HG02571 (cell line): Measurements from ENCODE around the gene NR3C2.
"Not testable (repeated sequence)": the region's sequence is repeated elsewhere in the genome, so short reads cannot be mapped to it uniquely, and the experiment has no call there.

ENCODE experiments used
- ATAC-seq: cut with Tn5 transposase; IDR thresholded peaks from one replicate; pipeline ENCODE4 v1.9.1; 2021; ENCODE audit warnings: mild to moderate bottlenecking, moderate library complexity; ENCODE audit not compliant: unreplicated experiment

The NR3C2 gene

GRCh38 chr4:148373093-148373492 is 69.1 kb downstream of the NR3C2 start:
- ATAC-seq: no peak

DNA sequence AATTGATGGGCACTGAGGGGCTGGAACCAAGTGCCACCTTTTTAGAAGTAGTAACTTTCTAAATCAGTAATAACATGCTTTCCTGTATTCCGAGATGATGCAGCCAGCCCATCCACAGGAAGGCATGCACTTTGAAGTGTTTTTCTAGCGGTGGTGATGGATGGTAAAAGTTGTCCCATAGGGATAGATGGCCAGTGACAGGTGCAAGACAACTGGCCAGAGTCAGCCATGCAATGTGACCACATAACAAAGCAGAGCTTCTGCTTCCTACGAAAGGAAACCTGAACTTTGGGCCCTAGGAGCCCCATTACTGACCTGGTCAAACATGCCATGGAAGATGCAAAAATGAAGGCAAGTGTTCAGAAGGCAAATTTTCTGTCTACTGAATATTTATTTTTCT is 72.3 kb downstream of the NR3C2 start:
- no peak for ATAC-seq

GRCh38 chr4:148367756-148368155 is 74.5 kb downstream of the NR3C2 start:
- ATAC-seq: no peak

- ATAC-seq: no peak
These were observed 76.0 kb downstream of the NR3C2 start for GRCh38 chr4:148366251-148366650.

DNA sequence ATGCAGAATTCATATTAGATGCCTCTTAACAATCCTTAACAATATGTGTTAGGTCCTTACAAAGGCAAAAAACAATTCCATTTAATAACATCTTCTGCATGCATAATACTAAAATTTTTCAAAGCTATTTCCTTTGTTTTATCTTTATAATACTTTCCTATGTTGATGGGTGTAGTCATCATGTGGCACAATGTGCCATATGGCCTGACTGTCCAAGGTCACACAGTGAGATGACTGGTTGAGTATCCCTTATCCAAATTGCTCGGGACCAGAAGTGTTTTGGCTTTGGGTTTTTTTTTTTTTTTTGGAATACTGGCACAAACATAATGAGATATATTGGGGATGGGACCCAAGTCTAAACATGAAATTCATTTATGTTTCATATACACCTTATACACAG is 77.7 kb downstream of the NR3C2 start:
- ATAC-seq: no peak

DNA sequence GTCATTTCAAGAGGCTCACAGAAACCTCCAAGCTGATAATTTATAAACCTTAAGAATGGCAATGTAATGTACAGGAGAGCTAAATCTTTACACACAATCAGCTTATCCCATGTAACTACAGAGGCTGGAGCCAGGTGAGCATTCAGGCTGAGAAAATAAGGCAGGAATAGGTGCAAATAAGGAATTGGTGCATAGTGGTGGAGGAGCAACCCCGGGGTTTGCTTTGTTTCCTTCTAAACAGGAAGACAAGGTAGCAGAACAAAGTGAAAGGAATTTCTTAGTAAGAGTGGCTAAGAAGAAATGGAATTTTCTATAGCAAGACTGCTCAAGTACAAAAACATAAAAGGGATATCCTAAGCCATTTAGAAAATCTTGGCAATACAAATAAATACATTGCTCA is 82.4 kb downstream of the NR3C2 start:
- no peak for ATAC-seq

DNA sequence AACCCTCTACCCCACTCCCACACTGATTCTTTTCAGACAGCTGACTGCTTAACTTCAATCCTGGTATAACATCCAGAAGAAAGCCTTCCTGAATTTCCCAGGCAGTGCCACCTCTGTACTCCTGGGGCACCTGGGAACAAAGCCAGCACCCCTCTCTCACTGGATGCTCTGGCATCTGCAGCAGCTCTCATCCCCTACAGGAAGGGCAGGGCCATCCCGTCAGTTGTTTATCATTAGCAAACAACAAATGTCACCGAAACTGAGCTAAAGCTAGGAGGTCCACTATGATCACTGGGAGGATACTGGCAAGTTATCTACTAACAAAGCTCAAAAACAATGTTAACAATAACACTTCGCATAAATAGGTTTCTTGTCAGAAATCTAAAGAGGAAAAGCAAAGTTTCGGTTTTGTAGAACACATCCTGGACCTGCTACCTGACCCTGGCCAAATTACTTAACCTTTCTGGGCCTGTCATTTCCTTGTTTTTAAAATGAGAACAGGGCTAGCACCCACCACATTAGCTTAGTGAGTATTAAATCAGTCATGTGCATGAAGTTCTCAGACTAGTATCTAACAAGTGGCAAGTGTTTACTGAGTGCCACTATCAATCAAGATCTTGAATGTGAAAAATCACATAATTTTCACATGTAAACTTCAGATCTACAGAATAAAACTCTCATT is 86.6 kb downstream of the NR3C2 start:
- no peak for ATAC-seq

DNA sequence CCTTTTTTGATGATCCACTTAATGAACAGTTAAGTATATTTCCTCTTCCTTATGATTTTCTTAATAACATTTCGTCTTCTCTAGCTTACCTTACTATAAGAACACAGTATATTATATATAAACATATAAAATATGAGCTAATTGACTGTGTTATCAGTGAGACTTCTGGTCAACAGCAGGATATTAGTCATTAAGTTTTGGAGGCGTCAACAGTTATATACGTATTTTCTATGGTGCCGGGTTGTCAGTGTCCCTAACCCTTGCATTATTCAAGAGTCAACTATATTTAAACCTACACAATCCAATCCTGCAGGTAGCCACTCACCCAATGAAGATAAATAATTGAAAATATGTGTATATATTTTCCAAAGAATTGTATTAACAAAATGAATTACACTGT is 88.0 kb downstream of the NR3C2 start:
- no peak for ATAC-seq

DNA sequence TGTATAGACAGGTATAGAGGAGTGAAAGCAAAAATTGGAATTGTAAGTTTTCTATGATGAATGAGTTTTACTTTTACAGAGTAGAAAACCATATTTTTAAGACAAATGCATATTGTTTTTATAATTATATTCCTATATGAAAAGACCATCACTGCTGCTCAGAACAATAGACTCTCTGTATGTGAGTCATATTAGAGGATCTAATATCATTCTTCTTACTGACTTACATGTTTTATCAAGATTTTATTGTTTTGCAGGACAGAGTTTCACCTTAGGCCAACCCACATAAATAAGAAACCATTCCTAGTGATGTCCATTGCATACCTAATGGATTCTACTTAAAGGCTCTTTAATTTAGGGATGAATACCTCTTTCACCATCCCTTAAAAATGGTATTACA is 88.6 kb downstream of the NR3C2 start:
- ATAC-seq: no peak

- ATAC-seq: no peak
These were observed 93.1 kb downstream of the NR3C2 start for GRCh38 chr4:148349153-148349552.

DNA sequence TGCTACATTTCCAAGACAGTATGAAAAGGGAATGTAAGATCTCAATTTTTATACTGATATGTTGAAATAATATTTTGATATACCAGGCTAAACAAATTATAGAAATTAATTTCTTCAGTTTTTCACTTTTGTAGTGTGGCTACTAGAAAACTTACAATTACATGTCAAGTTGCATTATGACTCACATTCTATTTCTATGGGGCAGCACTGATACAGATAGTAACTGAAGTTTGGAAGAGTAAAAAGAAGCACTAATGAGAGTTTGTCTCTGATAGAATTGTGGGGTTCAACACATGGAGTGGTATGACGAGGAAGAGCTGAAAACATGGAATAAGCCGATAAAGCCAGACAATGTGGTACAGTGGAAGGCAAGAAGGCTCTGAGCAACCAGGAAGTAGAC is 95.6 kb downstream of the NR3C2 start:
- ATAC-seq: no peak

GRCh38 chr4:148345509-148345908 is 96.7 kb downstream of the NR3C2 start:
- ATAC-seq: no peak

DNA sequence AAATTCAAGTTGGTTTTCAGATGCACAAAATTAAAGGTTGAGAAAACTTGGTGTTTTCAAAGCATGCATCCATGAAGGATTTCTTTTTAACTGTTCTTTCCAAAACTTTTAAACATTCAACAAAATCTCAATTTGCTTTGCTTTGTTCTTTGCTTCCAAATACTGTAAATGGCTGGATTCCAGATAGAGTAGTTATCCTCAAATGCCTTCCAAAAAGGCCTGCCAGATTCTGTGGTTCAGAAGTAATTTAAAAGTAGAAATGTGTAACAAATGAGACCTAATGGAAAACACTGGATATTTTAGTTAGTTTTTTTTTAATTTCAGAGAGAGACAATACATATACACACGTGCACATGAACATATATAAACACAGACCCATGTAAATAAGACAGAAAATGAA is 97.3 kb downstream of the NR3C2 start:
- no peak for ATAC-seq

DNA sequence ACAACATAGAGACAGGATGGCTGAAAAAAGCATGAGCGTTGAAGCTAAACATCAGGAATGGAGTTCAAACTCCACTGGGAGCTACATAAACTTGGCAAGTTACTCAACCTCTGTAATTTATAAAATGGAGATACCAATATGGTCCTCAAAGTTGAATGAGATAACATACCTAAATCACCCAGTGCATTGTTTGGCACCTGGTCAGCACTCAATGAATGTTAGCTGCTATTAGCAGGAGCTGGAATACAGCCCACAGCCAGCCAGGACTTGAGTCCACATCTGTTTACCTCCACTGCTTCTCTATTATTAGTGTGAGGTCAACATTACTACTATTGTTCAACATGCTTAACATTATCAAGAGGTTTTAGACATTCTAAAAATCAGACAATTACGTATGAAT is 97.9 kb downstream of the NR3C2 start:
- ATAC-seq: no peak

GRCh38 chr4:148341980-148342800 is 100.0 kb downstream of the NR3C2 start:
- ATAC-seq: no peak

DNA sequence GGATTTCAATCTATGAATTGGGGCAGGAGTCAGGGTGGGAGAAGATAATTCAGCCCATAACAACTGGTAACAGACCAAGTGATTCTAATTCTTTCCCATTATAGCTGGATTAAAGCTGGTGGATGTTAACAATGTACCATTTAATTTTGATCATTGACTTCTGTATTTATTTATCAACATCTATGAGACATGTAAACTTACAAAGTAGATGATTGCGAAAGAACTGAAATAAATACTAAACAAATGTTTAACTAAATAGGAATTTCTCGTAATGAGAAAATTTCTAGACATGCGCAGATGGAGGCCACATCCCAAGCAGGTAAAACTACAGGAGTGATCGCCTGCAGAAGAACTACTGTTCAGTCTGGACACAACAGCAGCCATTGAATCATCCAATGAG is 107.1 kb downstream of the NR3C2 start:
- no peak for ATAC-seq

DNA sequence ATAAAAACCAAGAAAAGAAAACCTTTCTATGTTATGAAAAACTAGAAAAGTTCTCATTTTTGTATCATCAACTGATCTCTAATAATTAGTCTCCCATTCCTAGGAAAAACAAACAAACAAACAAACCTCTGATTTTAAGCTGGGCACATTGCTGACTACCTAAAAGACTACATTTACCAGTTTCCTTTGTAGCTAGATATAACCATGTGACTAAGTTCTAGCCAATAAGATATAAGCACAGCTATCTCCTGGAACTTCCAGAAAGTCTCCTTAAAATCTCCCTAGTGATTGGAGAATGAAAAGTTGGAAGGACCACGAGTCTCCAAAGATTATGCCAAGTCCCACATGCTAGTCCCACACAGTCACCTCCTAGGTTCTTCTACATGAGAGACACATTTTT is 108.9 kb downstream of the NR3C2 start:
- no peak for ATAC-seq

GRCh38 chr4:148332486-148332885 is 109.7 kb downstream of the NR3C2 start:
- ATAC-seq: no peak

DNA sequence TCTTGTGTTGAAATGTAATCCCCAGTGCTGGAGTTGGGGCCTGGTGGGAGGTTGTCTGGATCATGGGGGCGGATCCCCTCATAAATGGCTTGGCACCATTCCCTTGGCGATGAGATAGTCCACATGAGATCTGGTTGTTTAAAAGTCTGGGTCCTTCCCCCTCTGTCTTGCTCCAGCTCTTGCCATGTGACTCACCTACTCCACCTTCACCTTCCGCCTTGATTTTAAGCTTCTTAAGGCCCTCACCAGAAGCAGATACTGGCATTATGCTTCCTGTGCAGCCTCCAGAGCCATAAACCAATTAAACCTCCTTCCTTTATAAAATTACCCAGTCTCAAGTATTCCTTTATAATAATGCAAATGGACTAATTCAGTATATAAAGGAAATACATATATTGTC is 111.5 kb downstream of the NR3C2 start:
- ATAC-seq: no peak

DNA sequence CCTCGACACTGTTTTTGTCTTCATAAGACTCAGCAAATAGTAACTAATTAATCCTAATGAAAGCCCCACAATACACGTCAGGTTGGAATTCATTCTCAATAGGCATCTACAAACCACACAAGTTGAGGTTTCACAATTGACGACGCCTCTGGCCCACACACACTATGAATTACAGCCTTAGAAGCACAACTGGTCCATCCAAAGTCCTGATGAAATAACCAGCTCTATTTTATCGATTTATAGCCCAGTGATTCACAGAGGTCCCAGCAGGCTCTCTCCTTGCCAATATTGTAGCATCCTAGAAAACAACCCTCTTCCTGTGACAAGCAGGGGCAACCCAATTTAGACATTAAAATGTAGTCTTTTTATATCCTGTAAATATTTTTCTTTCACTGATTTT is 112.1 kb downstream of the NR3C2 start:
- ATAC-seq: no peak

- no peak for ATAC-seq
These were observed 112.5 kb downstream of the NR3C2 start for GRCh38 chr4:148329751-148330150.

- ATAC-seq: no peak
These were observed 114.5 kb downstream of the NR3C2 start for GRCh38 chr4:148327683-148328082.

DNA sequence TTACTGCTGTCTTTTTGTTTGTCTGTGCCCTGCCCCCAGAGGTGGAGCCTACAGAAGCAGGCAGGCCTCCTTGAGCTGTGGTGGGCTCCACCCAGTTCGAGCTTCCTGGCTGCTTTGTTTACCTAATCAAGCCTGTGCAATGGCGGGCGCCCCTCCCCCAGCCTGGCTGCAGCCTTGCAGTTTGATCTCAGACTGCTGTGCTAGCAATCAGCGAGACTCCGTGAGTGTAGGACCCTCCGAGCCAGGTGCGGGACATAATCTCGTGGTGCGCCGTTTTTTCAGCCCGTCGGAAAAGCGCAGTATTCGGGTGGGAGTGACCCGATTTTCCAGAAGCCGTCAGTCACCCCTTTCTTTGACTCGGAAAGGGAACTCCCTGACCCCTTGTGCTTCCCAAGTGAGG is 118.9 kb downstream of the NR3C2 start:
- not testable (repeated sequence) for ATAC-seq
